Amygdala (tissue), 56 donors: ENCODE measurements around the gene NELFCD.
"Not testable (repeated sequence)": the region's sequence is repeated elsewhere in the genome, so short reads cannot be mapped to it uniquely, and the experiment has no call there.

ENCODE experiments used
- DNase-seq, 56 donors: peaks; one replicate each; lab custom pipeline; 2025; lab: John Stamatoyannopoulos, UW

The NELFCD gene

DNA sequence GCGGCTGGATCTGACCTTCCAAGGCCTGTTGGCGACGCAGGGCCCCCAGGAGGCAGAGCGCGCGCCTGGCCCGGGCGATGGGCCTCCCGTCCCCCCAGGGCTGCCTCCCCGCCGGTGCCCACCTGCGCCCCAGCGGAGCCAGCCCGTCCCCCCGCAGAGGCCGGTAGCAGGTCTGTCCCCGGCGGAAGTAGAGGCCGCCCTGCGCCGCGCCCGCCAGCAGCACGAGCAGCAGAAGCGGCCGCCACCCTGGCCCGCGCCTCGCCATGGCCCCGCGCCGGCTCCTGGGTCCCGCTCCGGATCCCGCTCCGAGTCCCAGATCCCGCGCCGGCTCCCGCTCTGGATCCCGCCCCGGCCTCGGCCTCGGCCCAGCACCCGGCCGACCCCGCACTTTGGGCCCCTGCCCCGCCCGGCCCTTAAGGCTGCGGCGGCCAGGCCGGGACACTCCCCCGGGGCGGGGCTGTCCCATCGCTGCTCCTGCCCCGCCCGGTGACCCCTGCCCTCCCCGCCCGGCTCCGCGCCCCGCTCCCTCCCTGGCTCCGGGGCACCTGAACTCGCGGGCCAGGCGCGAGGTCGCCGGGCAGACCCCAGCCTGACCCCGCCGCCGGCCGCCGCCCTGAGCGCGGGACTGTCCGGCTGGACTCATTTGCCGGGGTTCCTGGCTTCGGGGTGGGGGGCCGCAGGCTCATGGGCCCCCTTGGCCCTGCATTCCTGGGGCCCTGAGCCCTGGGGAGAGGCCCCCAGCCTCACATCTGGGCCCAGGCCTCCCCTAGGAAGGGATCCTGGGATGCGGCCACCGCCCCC is 26.0 kb downstream of the NELFCD start, which contains the start of gene CTSZ:
Gene CTSZ (minus strand): TSS at position 391 of the 801 bp plus-strand sequence. CDS start 126 bp downstream, at position 265.
- DNase-seq: peak in 5 of 56 donors; percentile 15 to 55 (median 30)

DNA sequence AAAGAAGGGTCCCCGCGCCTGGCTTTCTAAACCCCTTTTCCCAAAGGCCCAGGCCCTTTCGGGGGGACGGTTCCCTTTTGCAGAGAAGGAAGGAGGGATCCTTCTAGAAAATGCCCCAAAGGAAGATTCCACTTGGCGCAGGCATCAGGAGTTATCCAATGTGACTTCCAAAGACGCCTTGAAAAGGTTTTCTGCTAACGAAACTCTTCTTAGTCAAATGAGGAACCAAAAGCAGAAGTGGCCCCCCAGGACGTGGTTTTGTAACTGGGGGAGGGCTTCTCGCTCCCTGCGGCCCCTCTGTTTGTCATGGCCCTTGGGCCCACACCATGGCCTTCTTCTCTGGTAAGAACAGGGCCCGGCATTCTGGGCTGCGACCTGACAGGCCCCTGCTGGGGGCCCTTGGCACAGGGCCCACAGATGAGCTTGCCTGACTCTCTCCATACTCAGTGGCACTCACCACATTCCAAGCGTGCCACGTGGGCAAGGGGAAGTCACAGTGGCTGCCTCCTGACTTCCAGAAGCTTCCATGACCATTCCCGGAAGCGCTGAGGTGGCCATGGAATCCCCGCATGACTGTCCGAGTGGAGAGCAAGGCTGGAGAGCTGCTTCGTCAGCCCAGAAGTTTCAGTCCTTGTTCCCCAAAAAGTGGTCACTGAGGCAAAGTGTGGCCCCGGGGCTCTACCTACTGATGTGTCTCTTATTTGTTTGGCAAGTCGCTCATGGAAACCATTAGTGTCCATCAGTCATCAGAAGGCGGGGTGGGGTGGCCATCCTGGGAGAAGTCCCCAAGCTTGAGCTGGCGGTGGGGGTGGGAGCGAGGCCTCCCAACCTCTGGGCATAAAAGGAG is 26.8 kb downstream of the NELFCD start:
- DNase-seq: peak in 11 of 56 donors; percentile 13 to 71 (median 39)

DNA sequence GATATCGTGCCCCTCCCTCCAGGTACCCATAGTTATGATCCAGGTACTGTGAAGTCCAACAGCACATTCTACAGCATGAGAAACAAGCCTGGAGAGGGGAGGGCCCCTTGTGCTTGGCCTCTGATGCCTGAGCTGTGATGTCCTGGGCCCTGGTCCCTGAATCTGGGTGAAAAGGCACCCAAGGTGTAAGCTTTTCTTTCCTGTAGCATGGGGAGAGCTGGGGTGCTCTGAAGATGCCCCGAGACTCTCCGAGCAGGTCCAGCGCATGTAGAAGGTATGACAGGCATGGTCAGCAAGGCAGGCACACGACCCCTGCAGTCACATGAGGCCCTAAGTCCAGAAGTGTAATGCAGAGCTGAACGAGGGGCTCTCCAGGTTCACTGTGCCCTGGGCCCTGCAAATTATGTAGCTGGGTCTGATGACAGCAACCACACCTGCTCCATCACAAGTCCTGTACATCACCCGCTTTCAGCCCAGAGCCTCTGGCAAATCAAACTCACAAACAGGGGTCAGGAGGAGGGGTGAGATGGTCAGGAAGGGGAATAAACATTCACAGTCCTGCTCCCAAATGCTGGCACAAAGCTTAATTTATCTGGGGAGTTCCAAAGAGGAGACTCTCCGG is 27.8 kb downstream of the NELFCD start:
- DNase-seq: no peak

DNA sequence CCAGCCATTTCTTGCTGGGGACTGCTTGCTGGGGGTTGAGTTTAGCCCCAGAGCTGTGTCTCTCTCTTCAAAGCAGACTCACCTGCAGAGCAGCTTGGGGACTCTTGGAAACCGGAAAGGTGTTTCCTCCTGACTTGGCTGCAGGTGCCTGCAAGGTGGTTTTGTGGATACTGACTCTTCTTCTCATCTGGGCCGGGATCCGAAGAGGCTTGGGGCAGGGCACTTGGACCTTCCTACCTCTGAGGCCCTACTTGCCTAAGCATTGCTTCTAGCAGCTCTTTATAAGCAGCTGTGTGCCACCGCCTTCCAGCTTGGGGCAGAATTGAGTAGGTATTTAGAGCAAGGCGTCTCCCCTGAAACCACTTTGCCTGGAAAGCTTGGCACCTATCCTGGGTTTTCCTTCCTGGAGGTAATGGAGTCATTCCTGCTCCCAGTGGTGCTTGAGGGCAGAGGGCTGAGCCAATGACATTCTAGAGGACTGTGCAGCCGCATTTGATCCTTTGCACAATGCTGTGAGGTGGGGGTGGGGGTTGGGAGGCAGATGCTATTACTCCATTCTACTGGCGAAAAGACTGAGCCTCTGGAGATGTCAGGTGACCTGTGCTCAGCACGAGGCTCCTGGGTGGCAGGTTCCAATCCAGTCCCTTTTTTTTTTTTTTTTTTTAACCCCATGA is 29.4 kb downstream of the NELFCD start:
- DNase-seq: no peak

DNA sequence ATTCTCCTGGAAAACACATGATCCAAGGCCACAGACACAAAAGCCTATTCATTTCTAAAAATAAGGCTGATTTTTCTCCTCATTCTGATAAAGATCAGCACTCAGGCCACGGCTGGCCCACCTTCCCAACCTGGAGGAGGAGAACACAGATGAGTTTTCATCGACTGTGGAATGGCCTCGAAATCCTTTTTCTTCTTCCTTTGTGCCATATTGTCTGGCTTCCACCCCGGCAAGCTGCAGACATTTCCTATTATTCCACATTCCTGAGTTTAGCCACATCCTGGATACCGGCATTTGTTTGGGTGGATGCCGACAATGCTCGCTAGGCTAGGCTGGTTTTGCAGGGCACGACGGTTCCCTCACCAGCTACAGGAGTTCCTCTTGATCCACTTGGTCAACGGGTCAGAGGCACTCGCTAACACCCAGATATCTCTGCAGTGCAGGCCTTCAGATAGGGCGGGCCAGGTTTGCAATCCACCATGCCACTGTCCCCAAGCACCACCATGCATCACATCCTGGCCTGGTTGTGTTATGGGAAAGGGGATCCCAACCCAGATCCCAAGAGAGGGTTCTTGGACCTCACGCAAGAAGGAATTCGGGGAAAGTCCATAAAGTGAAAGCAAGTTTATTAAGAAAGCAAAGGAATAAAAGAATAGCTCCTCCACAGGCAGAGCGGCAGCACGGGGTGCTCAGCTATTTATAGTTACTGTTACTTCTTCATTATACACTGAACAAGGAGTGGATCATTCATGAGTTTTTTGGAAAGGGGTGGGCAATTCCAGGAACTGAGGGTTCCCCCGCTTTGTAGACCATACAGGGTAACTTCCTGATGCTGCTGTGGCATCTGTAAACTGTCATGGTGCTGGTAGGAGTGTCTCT is 30.2 kb downstream of the NELFCD start:
- DNase-seq: peak in 1 of 56 donors; percentile 6

DNA sequence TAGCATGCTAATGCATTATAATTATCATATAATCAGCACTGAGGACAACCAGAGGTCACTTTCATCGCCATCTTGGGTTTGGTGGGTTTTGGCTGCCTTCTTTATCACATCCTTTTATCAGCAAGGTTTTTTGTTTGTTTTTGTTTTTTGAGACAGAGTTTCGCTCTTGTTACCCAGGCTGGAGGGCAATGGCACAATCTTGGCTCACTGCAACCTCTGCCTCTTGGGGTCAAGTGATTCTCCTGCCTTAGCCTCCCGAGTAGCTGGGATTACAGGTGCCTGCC is 30.8 kb downstream of the NELFCD start:
- DNase-seq: not testable (repeated sequence)

DNA sequence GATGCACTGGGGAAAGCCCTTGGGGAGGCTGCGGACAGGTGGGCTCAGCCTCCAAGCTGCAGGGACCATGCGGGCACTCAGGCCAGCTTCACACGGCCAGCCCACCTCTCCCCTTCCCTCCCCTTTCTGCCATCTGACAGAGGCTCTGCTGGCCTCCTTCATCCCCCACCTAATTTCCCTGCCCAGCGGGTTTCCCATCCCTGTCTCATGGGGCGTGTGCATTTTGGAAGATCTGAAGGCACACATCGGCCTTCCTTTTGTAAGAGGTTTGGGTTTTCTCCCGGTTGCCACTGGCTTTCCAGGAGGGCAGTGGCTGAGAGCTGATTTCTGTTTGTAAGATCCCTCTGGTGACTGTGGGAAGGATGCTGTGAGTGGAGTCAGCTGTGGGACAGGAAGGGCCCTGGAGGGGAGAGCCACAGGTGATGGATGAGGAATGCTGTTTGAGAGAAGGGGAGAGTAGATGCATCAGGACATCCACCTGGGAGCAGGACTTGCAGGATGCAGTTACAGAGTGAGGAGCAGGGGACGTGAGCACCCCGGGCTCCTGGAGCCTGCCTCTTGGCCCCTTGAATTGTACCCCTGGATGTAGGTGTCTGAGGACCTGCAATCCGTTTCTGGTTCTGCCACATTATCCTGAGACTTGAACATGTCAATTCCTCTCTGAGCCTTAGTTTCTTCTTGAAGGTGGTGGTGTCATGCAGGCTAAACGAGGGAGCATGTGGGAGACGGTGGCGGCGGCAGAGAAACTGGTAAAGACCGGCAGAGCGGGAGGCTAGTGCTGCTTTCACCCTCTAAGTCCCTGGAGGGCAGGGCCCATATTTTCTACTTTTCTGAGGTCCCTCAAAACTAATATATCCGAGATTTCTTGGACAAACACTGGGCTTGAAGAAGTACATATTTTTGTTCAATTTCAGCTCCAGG is 32.2 kb downstream of the NELFCD start:
- no peak for DNase-seq

DNA sequence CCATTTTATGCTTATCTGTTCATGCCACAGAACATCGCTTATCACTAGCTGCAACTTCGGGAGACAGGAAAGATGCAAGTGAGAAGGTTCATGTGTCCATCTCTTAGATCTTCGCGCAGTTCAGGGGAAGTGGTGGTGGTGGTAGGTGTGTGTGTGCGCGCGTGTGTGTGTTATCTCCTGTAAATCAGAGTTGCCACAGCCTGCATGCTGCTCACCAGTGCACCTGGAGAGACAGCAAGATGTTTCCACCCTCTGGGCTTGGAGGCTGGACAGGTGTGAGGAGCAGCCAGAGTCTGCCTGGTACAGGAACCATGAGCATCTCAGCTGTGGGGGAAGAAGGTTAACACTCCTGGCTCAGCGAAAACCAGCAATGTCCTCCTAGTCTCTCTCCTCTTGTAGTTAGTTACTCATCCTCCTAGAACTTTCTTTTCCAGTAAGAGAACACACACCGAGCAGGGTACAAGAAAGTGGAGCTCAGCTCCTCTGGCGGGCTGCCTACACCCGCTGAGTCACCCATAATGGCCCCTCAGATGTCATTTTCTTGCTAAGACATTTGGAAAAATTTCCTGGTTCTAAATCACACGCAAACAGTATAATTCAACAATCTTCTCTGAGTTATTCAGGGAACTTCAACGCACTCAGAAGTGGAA is 33.0 kb downstream of the NELFCD start:
- no peak for DNase-seq

DNA sequence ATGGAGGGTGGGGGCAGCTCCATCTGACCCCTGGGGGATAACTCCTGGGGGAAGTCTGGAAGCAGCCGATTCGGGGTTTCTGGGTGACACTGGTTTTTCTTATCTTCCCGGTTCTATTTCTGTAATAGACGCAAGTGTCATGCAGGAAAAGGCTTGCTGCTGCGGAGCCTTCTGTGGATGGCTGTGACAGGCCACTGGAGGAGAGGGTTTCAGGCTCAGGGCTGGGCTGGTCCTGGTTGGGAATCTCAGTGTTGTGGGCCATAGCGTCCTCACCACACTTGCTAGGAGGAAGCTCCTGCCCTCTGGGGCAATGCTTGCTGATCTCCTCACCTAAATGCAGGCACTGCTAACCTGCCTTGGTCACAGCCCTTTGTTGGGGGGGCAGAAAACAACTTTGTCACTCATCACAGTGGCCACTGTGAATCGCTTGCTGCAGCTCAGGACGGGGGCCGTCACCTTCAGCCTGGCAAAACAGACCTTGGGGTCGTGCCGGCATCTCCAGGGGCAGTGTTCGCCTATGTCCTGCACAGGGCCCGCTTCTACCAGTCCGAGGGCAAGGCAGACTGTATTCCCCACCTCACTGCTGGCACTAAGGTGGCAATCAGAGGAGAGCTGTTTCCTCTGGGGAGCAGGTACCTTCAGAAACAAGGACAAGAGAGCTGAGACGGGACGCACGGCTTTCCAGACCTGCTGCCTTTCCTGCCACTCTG is 33.8 kb downstream of the NELFCD start:
- DNase-seq: no peak

DNA sequence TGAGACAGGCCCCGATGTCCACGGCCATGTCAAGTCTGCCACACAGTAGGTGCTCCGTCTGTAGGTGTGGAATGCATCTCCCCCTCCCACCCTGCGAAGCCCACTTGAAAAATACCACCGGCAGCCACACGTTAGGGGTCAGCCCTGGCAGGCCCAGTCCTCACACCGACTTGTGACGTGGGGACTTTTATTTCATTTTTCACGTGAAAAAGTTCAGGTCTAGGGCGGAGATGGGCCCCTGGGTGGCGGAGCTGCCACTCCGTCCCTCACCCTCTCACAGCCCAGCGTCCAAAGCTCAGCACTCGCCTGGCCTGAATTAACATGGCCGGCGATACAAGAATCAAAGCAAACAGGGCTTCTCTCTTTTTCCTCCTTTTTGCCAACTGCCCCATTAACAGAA is 34.4 kb downstream of the NELFCD start:
- DNase-seq: no peak

DNA sequence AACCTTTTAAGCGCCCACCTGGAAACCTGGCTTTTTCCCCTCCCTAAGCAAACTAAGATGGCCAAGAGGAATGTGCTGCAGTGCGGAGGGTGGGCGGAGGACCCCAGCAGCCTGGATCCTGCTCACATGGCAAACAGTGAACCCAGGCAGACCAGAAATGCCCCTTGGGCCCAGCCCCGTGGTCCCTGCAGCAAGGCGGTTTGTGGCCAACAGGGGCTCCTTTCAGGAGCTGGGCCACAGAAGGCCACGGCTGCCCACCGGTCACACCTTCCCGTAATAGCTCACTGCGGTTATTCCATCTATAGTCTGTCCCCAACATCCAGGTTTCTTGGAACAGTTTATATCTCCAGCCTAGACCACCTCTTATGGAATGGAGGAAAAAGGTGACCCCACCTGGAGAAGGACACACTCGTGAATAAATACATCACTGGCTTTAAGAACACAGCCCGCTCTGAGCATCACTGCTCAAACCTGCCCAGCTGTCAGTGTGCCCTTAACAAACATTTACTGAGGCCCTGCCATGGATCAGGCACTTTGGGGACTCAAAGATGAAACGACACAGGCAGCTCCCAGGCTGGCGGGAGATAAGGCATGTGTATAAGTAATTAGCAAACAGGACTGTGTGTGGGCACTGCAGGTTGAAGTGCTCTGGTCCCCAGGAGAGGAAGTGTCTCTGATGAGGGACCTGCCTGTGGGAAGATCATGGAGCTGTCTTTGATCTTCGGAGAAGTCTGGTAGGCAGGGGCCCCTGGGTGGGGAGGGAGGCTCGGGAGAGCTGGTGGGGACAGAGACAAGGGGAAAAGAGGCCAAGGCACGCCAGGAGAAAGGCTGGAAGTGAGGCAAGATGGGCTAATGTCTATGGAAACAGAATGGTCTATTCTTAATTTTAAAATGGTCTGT is 35.0 kb downstream of the NELFCD start:
- no peak for DNase-seq

DNA sequence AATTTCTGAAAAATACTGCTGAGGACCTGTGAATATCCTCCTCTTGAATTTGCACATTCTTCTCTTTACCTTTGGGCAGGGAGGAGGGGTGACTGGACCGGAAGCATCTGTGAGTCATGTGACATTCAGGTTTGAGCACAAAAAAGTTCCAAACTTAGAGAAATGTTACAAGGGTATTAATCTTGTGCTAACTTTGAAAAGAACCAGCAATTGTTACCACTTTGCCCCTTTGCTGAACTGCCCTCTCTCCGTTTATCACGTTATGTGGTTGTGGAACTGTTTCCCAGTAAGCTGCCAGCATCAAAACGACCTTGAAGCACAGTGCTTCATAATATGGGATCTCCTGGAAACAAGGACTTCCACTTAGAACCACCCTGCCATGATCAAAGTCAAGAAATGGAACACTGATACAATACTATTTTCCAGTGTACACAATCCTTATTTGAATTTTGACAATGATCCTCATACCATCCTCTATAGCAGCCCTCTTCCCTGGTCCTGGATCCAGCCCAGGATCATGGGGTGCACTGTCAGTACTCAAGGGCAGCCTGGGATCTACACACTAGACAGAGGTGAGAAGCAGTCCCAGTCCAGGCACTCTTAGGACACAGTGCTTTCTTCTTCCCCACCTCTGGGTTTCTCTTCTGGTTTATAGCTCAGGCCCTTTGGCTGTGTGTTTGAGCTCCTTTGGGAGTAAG is 35.9 kb downstream of the NELFCD start:
- no peak for DNase-seq

DNA sequence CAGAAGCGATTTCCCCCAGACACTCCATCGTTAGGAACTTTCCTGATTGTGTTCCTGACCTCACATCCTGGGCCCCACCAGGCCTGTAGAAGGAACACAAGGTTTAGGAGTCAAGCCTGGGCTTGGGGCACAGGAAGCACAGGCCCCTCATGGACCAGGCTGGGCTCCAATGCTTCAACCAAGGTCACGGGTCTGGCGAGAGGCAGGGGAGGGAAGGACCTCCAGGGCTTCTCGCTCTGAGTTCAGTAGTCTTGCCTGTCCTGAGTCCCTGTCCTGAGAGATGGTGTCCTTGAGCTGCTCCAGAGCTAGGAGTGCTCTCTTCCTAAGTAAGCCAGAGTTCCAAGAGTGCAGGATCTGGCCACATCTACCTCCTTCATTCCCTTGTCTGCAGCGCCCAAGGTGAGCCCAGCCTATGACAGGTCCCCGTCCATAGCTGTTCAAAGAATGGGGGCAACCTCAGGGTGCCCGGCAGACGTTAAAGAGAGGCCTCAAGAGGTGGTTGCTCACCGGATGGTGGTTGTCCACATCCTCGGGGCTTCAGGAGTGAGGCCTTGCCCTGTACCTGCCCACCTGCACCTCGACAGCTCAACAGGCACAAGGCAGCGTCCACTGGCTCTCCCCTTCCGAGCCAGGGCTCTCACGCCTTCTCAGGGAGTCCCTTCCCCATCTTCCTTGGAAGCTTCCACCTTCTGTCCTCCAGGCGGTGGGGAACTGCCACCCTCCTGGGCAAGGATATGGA is 36.6 kb downstream of the NELFCD start:
- DNase-seq: no peak

DNA sequence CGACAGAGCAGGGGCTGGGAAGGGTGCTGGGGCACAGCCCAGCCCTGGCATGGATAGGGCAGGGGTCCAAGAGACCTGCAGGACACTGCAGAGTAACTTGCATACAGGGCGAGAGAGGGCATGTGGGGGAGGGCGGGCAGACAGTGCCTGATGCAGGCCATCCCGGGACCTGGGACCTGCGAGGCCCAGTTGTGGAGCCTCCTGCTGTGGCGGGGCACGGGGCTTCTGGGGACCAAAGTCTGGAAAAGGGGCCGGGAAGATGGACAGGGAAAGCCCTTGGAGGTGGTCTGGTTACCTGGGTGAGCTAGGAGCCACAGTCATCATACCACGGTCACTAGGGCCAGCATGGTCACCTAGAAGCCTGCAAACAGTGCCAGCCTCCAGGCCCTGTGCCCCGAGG is 37.8 kb downstream of the NELFCD start:
- no peak for DNase-seq

DNA sequence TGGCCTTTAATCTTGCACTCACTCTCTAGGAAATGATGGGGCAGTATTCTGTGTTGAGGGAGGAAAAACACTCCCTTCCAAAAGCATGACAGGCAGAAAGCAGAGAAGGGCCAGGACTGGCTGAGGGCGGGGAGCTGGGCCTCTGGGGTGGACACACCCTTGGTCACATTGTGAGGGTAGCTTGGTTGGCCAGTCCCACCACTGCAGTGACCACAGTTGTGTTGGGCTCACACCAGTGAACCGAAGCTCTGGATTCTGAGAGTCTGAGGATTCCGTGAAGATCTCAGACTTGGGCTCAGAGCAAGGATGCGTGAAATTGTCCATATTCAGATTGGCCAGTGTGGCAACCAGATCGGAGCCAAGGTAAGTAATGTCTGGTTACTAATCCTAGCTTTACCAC is 38.2 kb downstream of the NELFCD start, which contains the start of gene TUBB1:
Gene TUBB1 (plus strand): TSS at position 213 of the 400 bp plus-strand sequence. CDS start 94 bp downstream, at position 307.
- no peak for DNase-seq
